ENCODE results near the gene MVD. TPM values are rescaled to one million over a fixed set of nuclear protein-coding genes. Genes with fewer than 3 reads are reported as not detected.
"Not testable (repeated sequence)": the region's sequence is repeated elsewhere in the genome, so short reads cannot be mapped to it uniquely, and the experiment has no call there.

The MVD gene
- total RNA-seq, 1 experiment from 2014 or later: 28.1 TPM

DNA sequence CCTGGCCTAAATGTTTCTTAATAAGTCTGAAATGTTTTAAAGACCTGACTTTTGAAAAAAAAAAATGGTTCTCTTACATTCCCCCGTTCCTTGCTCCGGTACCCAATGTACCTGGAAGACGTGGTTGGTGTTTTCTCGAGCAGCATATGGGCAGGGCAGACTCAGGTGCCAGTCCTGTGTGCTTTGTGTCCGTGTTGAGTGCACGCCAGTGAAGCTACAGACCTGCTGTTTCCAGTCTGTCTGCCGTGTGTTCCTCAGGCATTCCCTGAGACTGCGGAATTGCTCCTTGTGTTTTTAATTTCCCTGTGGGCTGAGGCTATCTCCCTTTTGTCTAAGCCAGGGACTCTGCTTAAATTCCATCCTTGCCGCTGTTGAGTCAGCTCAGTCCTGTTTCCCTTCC, 36.2 kb downstream of the MVD start:
- DNase-seq (ENCODE audit: low spot score): no peak

GRCh38 chr16:88624977-88625576, 37.8 kb downstream of the MVD start:
- no peak for DNase-seq (ENCODE audit: low spot score)

DNA sequence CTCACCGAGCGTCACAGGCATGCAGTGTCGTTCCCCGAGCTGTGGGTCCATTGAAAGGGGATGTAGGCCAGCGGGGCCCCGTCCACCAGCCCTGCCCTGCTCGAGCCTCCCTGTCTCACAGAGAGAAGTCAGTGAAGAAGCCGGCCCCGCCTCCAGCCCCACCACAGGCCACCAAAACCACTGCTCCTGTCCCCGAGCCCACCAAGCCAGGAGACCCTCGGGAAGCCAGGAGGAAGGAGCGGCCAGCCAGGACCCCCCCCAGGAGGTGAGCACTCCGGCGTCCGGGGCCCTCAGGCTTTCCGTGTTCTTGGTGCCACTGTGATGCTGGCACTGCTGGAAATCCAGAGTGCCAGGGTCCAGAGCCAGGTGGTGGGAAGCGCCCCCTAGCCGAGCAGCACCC, 38.4 kb downstream of the MVD start:
- DNase-seq (ENCODE audit: low spot score): no peak

DNA sequence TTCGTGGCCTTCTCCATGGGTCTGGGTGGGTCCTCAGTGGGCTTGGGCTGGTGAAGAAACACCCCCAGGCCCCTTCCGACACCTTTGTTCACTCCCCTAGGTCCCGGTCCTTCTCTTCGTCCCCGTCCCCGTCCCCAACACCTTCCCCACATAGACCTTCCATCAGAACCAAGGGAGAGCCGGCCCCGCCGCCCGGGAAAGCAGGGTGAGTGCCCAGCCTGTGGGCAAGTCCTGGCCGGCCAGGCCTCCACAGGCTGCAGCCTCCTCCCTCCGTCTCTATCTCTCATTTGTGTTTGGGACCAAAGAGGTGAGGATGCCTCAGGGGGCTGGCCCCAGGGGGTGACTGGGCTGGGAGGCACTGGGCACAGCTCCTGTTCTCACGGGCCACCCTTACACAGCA, 39.0 kb downstream of the MVD start:
- DNase-seq (ENCODE audit: low spot score): no peak

DNA sequence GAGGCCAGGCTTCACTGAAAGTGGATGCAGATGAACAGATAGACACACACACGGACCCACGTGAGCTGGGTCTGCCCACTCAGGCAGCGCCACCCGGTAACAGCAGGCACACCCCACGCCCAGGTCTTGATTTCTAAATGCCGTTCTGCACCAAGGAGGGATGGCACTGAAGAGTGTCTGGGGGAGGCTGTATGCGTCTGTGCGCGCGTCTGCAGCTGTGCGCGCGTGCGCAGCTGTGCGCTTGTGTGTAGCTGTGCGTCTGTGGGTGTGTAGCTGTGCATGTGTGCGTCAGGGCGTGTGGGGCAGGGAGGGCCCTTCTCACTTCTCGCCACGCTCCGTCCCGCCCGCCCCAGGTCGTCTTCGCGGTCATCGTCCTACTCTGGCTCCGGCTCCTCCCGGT, 40.0 kb downstream of the MVD start:
- no peak for DNase-seq (ENCODE audit: low spot score)

DNA sequence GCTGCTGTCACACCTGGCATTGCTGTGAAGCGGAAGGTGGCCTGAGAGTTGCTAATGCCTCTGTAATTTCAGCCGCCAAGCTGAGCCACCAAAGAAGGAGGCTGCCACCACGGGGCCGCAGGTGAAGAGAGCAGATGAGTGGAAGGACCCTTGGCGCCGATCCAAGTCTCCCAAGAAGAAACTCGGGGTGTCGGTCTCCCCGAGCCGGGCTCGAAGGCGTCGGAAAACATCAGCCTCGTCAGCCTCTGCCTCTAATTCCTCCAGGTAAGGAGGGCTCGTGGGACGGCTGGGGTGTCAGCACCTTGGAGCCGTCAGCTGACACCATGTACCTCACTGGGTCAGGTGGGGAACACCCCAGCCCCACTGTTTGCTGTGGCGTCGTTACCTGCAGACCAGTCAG, 40.8 kb downstream of the MVD start:
- no peak for DNase-seq (ENCODE audit: low spot score)

GRCh38 chr16:88619859-88620815, 42.8 kb downstream of the MVD start:
- DNase-seq (ENCODE audit: low spot score): peak; percentile 98

DNA sequence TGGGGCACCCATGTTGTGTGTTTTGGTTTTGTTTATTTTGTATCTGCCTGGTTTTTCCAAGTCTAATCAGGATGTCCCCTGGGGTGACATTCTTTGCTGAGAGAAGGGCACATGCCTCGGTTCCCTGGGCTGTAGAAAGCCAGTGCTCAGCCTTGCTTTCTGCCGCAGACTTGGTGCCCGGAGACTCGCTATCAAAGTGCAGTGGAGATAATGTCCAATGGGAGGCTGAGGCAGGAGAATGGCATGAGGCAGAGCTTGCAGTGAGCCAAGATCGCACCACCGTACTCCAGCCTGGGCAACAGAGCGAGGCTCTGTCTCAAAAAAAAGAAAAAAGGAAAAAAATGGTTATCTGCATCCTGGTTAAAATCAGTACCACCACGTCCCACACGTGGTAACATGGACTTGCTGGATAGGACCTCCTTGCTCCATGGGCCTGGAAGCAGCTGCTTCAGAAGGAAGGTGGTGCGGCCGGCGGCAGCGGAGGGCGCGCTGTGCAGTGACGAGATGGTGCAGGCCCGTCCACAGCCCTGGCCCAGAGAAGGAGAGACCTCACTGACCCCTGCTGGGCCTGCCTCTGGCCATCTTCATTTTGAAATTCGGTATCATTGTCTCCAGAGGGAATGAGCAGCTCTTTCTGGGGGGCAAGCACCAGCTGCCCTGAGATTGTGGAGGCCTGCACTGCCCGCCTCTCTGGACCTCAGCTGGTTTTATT, 43.8 kb downstream of the MVD start:
- no peak for DNase-seq (ENCODE audit: low spot score)

- DNase-seq (ENCODE audit: low spot score): no peak
These were observed 44.5 kb downstream of the MVD start for GRCh38 chr16:88618182-88618955.

GRCh38 chr16:88617268-88618031, 45.4 kb downstream of the MVD start:
- peak; percentile 74 for DNase-seq (ENCODE audit: low spot score)

GRCh38 chr16:88616736-88617135, 46.2 kb downstream of the MVD start:
- DNase-seq (ENCODE audit: low spot score): no peak

GRCh38 chr16:88616320-88616719, 46.6 kb downstream of the MVD start:
- no peak for DNase-seq (ENCODE audit: low spot score)

GRCh38 chr16:88614818-88615580, 47.9 kb downstream of the MVD start:
- DNase-seq (ENCODE audit: low spot score): no peak

GRCh38 chr16:88613911-88614817, 48.7 kb downstream of the MVD start:
- DNase-seq (ENCODE audit: low spot score): no peak

DNA sequence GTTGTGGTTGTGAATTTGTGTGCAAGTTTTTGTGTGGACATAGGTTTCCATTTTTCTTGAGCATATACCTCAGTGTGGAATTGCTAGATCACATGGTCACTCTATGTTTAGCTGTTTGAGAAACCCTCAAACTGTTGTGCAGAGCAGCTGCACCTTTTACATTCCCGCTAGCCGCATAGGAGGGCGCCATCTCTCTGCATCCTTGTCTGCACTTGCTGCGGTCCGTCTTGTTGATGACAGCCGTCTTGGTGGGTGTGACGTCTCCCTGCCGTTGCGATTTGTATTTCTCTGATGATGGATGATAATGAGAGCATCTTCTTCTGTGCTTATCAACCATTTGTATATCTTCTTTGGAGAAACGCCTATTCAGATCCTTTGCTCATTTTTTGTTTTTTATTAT, 49.6 kb downstream of the MVD start:
- no peak for DNase-seq (ENCODE audit: low spot score)

GRCh38 chr16:88610909-88611812, 51.7 kb downstream of the MVD start:
- DNase-seq (ENCODE audit: low spot score): no peak

GRCh38 chr16:88610080-88610479, 52.8 kb downstream of the MVD start:
- DNase-seq (ENCODE audit: low spot score): no peak

DNA sequence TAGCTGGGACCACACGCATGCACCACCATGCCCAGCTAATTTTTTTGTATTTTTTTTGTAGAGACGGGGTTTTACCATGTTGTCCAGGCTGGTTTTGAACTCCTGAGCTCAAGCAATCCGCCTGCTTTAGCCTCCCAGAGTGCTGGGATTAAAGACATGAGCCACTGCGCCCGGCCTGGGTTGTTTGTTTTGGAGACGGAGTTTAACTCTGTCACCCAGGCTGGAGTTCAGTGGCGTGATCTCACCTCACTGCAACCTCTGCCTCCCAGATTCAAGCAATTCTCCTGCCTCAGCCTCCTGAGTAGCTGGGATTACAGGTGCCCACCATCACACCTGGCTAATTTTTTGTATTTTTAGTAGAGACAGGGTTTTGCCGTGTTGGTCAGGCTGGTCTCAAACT, 53.5 kb downstream of the MVD start:
- not testable (repeated sequence) for DNase-seq (ENCODE audit: low spot score)

Measured in H4 (cell line).